Measurements from ENCODE around the gene ZNF775. TPM values are rescaled to one million over a fixed set of nuclear protein-coding genes. Genes with fewer than 3 reads are reported as not detected.

Gene ZNF775
- total and polyA plus RNA-seq, 2 of the 13 experiments (the other 11 are each of a cell fraction or from before 2014, with no cell fraction given): 3.1 to 3.2 TPM

- TF ChIP-seq, protein P1, sequence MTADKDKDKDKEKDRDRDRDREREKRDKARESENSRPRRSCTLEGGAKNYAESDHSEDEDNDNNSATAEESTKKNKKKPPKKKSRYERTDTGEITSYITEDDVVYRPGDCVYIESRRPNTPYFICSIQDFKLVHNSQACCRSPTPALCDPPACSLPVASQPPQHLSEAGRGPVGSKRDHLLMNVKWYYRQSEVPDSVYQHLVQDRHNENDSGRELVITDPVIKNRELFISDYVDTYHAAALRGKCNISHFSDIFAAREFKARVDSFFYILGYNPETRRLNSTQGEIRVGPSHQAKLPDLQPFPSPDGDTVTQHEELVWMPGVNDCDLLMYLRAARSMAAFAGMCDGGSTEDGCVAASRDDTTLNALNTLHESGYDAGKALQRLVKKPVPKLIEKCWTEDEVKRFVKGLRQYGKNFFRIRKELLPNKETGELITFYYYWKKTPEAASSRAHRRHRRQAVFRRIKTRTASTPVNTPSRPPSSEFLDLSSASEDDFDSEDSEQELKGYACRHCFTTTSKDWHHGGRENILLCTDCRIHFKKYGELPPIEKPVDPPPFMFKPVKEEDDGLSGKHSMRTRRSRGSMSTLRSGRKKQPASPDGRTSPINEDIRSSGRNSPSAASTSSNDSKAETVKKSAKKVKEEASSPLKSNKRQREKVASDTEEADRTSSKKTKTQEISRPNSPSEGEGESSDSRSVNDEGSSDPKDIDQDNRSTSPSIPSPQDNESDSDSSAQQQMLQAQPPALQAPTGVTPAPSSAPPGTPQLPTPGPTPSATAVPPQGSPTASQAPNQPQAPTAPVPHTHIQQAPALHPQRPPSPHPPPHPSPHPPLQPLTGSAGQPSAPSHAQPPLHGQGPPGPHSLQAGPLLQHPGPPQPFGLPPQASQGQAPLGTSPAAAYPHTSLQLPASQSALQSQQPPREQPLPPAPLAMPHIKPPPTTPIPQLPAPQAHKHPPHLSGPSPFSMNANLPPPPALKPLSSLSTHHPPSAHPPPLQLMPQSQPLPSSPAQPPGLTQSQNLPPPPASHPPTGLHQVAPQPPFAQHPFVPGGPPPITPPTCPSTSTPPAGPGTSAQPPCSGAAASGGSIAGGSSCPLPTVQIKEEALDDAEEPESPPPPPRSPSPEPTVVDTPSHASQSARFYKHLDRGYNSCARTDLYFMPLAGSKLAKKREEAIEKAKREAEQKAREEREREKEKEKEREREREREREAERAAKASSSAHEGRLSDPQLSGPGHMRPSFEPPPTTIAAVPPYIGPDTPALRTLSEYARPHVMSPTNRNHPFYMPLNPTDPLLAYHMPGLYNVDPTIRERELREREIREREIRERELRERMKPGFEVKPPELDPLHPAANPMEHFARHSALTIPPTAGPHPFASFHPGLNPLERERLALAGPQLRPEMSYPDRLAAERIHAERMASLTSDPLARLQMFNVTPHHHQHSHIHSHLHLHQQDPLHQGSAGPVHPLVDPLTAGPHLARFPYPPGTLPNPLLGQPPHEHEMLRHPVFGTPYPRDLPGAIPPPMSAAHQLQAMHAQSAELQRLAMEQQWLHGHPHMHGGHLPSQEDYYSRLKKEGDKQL (CRISPR knock-in tag; IDR thresholded peaks at IDR 0.05; ENCODE audit: low read depth): peak; percentile 71; the same call in 1 of the 2 replicates
- TF ChIP-seq PHF8 (CRISPR knock-in tag; IDR thresholded peaks at IDR 0.05) (peak; percentile 65), ATAD3A (CRISPR knock-in tag; IDR thresholded peaks at IDR 0.05) (0 out of 2 replicates have a peak, but pooled peaks have one; percentile 30), TCF12 (IDR thresholded peaks at IDR 0.05) (no peak), TCF12 (CRISPR knock-in tag; IDR thresholded peaks at IDR 0.05) (peak; percentile 73; the same call in 1 of the 2 replicates), FIP1L1 (IDR thresholded peaks at IDR 0.05; ENCODE audit: borderline replicate concordance, insufficient read depth, low read depth, low read length) (no peak), MED13 (CRISPR knock-in tag; IDR thresholded peaks at IDR 0.05) (peak; percentile 96), KDM6A (CRISPR knock-in tag; IDR thresholded peaks at IDR 0.05; ENCODE audit: low read depth) (peak; percentile 47; the same call in 1 of the 2 replicates), ZNF225 (CRISPR knock-in tag; IDR thresholded peaks at IDR 0.05) (peak; percentile 47; the same call in 1 of the 2 replicates), SOX13 (IDR thresholded peaks at IDR 0.05) (peak; percentile 82), SOX13 (CRISPR knock-in tag; conservative IDR thresholded peaks at IDR 0.05 in 1 of 2, IDR thresholded peaks at IDR 0.05 in 1 of 2) (peak in 1 of 2 experiments; percentile 96; a peak in 2 of 4 replicates), CREB3 (CRISPR knock-in tag; IDR thresholded peaks at IDR 0.05) (no peak), ZNF576 (CRISPR knock-in tag; IDR thresholded peaks at IDR 0.05) (no peak), AHR (CRISPR knock-in tag; IDR thresholded peaks at IDR 0.05) (peak; percentile 83; the same call in 1 of the 2 replicates), ZNF44 (CRISPR knock-in tag; IDR thresholded peaks at IDR 0.05) (no peak), ZFP90 (CRISPR knock-in tag; IDR thresholded peaks at IDR 0.05; ENCODE audit: borderline replicate concordance) (peak; percentile 96; the same call in 1 of the 2 replicates), NFYB (CRISPR knock-in tag; IDR thresholded peaks at IDR 0.05) (no peak), FUBP1 (CRISPR knock-in tag; IDR thresholded peaks at IDR 0.05; ENCODE audit: borderline replicate concordance) (peak; percentile 94; the same call in 1 of the 2 replicates), ZNF556 (CRISPR knock-in tag; IDR thresholded peaks at IDR 0.05; ENCODE audit: borderline replicate concordance) (peak; percentile 85; the same call in 1 of the 2 replicates)
- TF ChIP-seq, protein P2, sequence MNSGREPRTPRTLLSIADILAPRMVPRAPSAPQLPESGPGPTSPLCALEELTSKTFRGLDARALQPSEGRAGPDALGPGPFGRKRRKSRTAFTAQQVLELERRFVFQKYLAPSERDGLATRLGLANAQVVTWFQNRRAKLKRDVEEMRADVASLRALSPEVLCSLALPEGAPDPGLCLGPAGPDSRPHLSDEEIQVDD (CRISPR knock-in tag; IDR thresholded peaks at IDR 0.05; ENCODE audit: borderline replicate concordance): peak; percentile 45; the same call in 1 of the 2 replicates
Observed at GRCh38 chr7:150388709-150389531, 9.8 kb downstream of the ZNF775 start (continued).
